Measurements from ENCODE around the gene ABTB2.

ABTB2 gene

GRCh38 chr11:34356576-34356912, 1.3 kb downstream of the ABTB2 start:
- H3K4me3 ChIP-seq (ENCODE audit: low read length) = peak overlapping the region; percentile 64
- TF ChIP-seq CTCF (conservative IDR thresholded peaks at IDR 0.05; ENCODE audit: low read depth, low read length) = no peak
- no peak for DNase-seq (ENCODE audit: low read depth)

DNA sequence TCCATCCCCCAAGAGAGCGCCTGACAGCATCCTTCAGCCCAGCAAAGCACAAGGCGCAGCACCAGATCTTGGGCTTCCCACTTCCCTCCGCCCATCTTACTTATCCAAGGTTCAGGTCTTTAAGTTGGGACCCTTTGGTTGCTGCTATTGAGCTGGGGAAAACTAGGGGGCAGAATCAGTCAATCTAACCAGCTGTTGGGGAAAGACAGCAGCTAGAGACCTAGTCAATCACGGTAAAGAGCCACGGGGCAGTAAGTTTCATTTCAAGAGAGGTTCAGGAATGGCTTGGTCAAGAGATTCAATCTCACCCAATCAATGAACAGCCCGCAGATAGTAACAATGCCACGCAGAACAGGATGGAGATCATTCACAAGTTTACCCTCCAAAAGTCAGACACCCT, 1.7 kb downstream of the ABTB2 start:
- no peak for DNase-seq (ENCODE audit: low read depth)
- H3K4me3 ChIP-seq (ENCODE audit: low read length) = peak overlapping the region; percentile 64
- peak; percentile 10 for TF ChIP-seq CTCF (conservative IDR thresholded peaks at IDR 0.05; ENCODE audit: low read depth, low read length)

- TF ChIP-seq CTCF (conservative IDR thresholded peaks at IDR 0.05; ENCODE audit: low read depth, low read length) = no peak
- no peak for DNase-seq (ENCODE audit: low read depth)
- H3K4me3 ChIP-seq (ENCODE audit: low read length) = peak overlapping the region; percentile 64
Observed at GRCh38 chr11:34355726-34356125, 2.1 kb downstream of the ABTB2 start.

- DNase-seq (ENCODE audit: low read depth) = no peak
- no peak for TF ChIP-seq CTCF (conservative IDR thresholded peaks at IDR 0.05; ENCODE audit: low read depth, low read length)
- H3K4me3 ChIP-seq (ENCODE audit: low read length) = no peak overlapping the region
Observed at GRCh38 chr11:34354782-34355181, 3.0 kb downstream of the ABTB2 start.

- no peak overlapping the region for H3K4me3 ChIP-seq (ENCODE audit: low read length)
- no peak for DNase-seq (ENCODE audit: low read depth)
- no peak for TF ChIP-seq CTCF (conservative IDR thresholded peaks at IDR 0.05; ENCODE audit: low read depth, low read length)
Observed at GRCh38 chr11:34353881-34354280, 3.9 kb downstream of the ABTB2 start.

DNA sequence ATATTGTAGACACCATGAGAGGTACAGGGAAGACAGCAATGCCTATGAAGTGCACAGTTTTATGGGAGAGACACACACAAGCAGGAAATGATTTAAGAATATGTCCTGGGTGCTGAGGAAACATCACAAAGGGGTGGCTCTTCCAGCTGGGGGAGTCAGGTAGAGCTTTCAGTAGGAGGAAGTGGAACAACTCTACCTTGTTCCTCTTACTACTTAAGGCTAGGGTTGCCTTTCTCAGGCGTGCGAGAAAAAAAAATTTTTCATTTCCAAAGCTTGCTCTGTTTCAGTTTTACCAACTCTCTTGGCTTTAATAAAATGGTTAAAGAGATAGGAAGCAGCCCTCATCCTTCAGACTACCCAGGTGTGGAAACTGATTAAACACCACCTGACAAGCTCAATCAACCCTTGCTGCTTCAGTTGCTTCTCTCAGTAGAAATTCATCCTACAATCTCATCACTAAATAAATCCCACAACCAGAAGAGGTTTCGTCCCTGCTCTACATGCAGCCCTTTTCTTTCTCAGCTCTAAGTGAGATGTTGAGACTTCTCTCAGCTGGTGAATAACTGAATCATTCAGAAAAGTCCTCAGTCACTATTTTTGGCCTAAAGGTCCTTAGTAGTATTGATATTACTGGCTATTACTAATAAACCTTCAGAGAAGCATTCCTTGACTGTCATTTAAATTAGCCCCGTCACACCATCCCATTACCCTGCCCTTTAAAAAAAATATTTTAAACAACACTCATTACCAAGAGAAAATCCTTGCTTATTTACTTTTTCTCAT, 5.9 kb downstream of the ABTB2 start:
- TF ChIP-seq CTCF (conservative IDR thresholded peaks at IDR 0.05; ENCODE audit: low read depth, low read length) = no peak
- DNase-seq (ENCODE audit: low read depth) = no peak
- no peak overlapping the region for H3K4me3 ChIP-seq (ENCODE audit: low read length)

- DNase-seq (ENCODE audit: low read depth) = no peak
- H3K4me3 ChIP-seq (ENCODE audit: low read length) = no peak overlapping the region
- TF ChIP-seq CTCF (conservative IDR thresholded peaks at IDR 0.05; ENCODE audit: low read depth, low read length) = no peak
Observed at GRCh38 chr11:34351051-34351450, 6.8 kb downstream of the ABTB2 start.
